HepG2 (cell line): ENCODE results near the gene C12orf43. TPM values are rescaled to one million over a fixed set of nuclear protein-coding genes. Genes with fewer than 3 reads are reported as not detected.

Experiments used
- ATAC-seq: fragments of 200-7000 bp; cut with Tn5 transposase; 3 replicates; pipeline ENCODE4 v1.9.1; 2020; ENCODE audit warnings: mild to moderate bottlenecking, moderate library complexity
- BruUV-seq: library from RNA; stranded (reverse); fragments of 400-500 nt; replicated peaks from 2 replicates; lab custom pipeline; 2021; lab: Mats Ljungman, UMichigan
- CTCF ChIA-PET: fragments of 300-600 bp; formaldehyde crosslinking; extraction: SDS; loops from one replicate; lab custom pipeline; 2021; ENCODE audit warnings: low total read pairs, inconsistent platforms, low intra/inter-chr PET ratio; lab: Yijun Ruan, JAX
- POLR2A ChIA-PET: fragments of 350-600 bp; sonication (Branson Sonifier 250); formaldehyde crosslinking; loops from one replicate; lab custom pipeline; 2020; ENCODE audit warnings: antibody characterized with exemption, inconsistent platforms; lab: Yijun Ruan, JAX
- DNase-seq: peaks from one replicate; pipeline ENCODE4 v3.0.0-alpha.2; 2015; ENCODE audit warnings: low spot score
- FAIRE-seq: peaks from 3 replicates; lab custom pipeline; 2011; peaks lifted over from hg19 to GRCh38; lab: Jason Lieb, UNC
- H2AFZ ChIP-seq: one replicate; pipeline ENCODE4 v1.6.1; 2011; ENCODE audit warnings: low read length, inconsistent platforms
- H3K27ac ChIP-seq: fragments of 300-600 bp; 3 replicates; pipeline ENCODE4 v1.8.0; 2011; ENCODE audit warnings: mixed run types, mild to moderate bottlenecking, mixed read lengths, low read length, inconsistent platforms; ENCODE audit not compliant: insufficient read depth; ENCODE audit errors: extremely low read length
- H3K27me3 ChIP-seq, 2 experiments: fragments of 200-600 bp in 1 of 2; 2 replicates in 1 of 2; 3 replicates in 1 of 2; pipeline versions ENCODE4 v1.6.0 to v1.8.0; 2011; ENCODE audit warnings: low read length in 2 of 2, mild to moderate bottlenecking in 2 of 2, moderate library complexity in 2 of 2, inconsistent platforms in 1 of 2; ENCODE audit not compliant: insufficient read depth in 2 of 2, control insufficient read depth in 1 of 2
- H3K36me3 ChIP-seq, 2 experiments: fragments of 200-600 bp in 1 of 2; replicated peaks in 1 of 2; 2 replicates in 1 of 2; 3 replicates in 1 of 2; pipeline versions ENCODE4 v1.5.1 to v1.8.0; 2011; ENCODE audit warnings: low read length in 2 of 2, inconsistent platforms in 1 of 2; ENCODE audit not compliant: insufficient read depth in 2 of 2, control insufficient read depth in 1 of 2
- H3K4me1 ChIP-seq: 2 replicates; pipeline ENCODE4 v1.5.1; 2012; ENCODE audit warnings: low read length, inconsistent platforms; ENCODE audit not compliant: insufficient read depth
- H3K4me2 ChIP-seq: 2 replicates; pipeline ENCODE4 v1.6.0; 2011; ENCODE audit warnings: low read depth, low read length, inconsistent platforms
- H3K4me3 ChIP-seq, 3 experiments: fragments of 200-600 bp in 1 of 3; sonication (generic), shearing (Covaris generic) in 1 of 3; replicated peaks in 1 of 3; 2 replicates each; pipeline ENCODE4 v1.5.1; 2011 to 2016; ENCODE audit warnings: low read length in 3 of 3, inconsistent platforms in 2 of 3, low read depth in 2 of 3, mild to moderate bottlenecking in 2 of 3, control low read depth in 1 of 3, mixed read lengths in 1 of 3; ENCODE audit not compliant: insufficient read depth in 1 of 3
- H3K79me2 ChIP-seq: one replicate; pipeline ENCODE4 v1.6.1; 2011; ENCODE audit warnings: low read length, inconsistent platforms; ENCODE audit not compliant: insufficient read depth
- H3K9ac ChIP-seq: 2 replicates; pipeline ENCODE4 v1.6.0; 2011; ENCODE audit warnings: mild to moderate bottlenecking, low read depth, low read length, inconsistent platforms; ENCODE audit not compliant: insufficient read depth
- H3K9me3 ChIP-seq: 2 replicates; pipeline ENCODE4 v1.5.1; 2012; ENCODE audit warnings: mild to moderate bottlenecking, low read length
- H4K20me1 ChIP-seq: 2 replicates; pipeline ENCODE4 v1.6.0; 2011; ENCODE audit warnings: inconsistent platforms, mild to moderate bottlenecking, low read length, moderate library complexity; ENCODE audit not compliant: insufficient read depth
- ADNP ChIP-seq: sonication (generic); formaldehyde crosslinking; IDR thresholded peaks from 2 replicates; pipeline ENCODE4 v1.4.0; 2020; ENCODE audit warnings: missing genetic modification reagents
- NR2F1 ChIP-seq, 2 experiments: fragments of 450-650 bp in 1 of 2; formaldehyde crosslinking in 1 of 2; IDR thresholded peaks; 2 replicates each; pipeline versions ENCODE4 v1.5.0 to v1.6.1; 2016 to 2020; ENCODE audit warnings: mild to moderate bottlenecking in 1 of 2, missing compliant biosample characterization in 1 of 2, missing genetic modification reagents in 1 of 2, moderate library complexity in 1 of 2
- PHF21A ChIP-seq: sonication (generic); formaldehyde crosslinking; IDR thresholded peaks from 2 replicates; pipeline ENCODE4 v1.5.0; 2020; ENCODE audit warnings: mild to moderate bottlenecking, missing genetic modification reagents
- SMC3 ChIP-seq: IDR thresholded peaks from 2 replicates; pipeline ENCODE4 v1.6.1; 2011; ENCODE audit warnings: low read length, improper control_type of control experiment
- SYNCRIP ChIP-seq: fragments of 200-400 bp; formaldehyde crosslinking; IDR thresholded peaks from 2 replicates; pipeline ENCODE4 v1.6.1; 2018; ENCODE audit warnings: mild to moderate bottlenecking, low read depth, low read length; ENCODE audit not compliant: insufficient read depth
- ZNF136 ChIP-seq: sonication (generic); formaldehyde crosslinking; IDR thresholded peaks from 2 replicates; pipeline ENCODE4 v1.8.1; 2022; ENCODE audit warnings: low read depth, mild to moderate bottlenecking, moderate library complexity, missing genetic modification reagents
- ZNF205 ChIP-seq: IDR thresholded peaks from 2 replicates; pipeline ENCODE4 v1.6.1; 2018; ENCODE audit warnings: missing biosample characterization, missing genetic modification reagents
- ZNF367 ChIP-seq: sonication (generic); formaldehyde crosslinking; IDR thresholded peaks from 2 replicates; pipeline ENCODE4 v1.4.0; 2020; ENCODE audit warnings: missing genetic modification reagents, borderline replicate concordance
- ZNF646 ChIP-seq: sonication (generic); formaldehyde crosslinking; IDR thresholded peaks from 2 replicates; pipeline ENCODE4 v1.9.0; 2021; ENCODE audit warnings: mild to moderate bottlenecking, missing genetic modification reagents
- ZSCAN25 ChIP-seq: sonication (generic); formaldehyde crosslinking; IDR thresholded peaks from 2 replicates; pipeline ENCODE4 v1.8.0; 2022; ENCODE audit warnings: mild to moderate bottlenecking, missing genetic modification reagents
- WGBS: methylation state at CpG from one replicate; pipeline ENCODE4 v1.1.6; 2017; ENCODE audit warnings: low lambda C conversion rate; 5-methylcytosine and 5-hydroxymethylcytosine counted together
- in situ Hi-C: cut with HindIII; loops from 2 replicates; pipeline ENCODE4 v1.10.0; 2017; ENCODE audit warnings: low pct_unique_long_range_greater_than_20kb; ENCODE audit not compliant: extremely low pct_ligation_motif_present
- intact Hi-C: fragments of 100-400 bp; cut with micrococcal nuclease; formaldehyde crosslinking; loops from one replicate; pipeline ENCODE4 v1.10.0; 2022; ENCODE audit not compliant: unreplicated experiment
- polyA plus RNA-seq, 8 experiments: library from polyadenylated mRNA; depleted of rRNA in 3 of 8; stranded (reverse) in 7 of 8; unstranded in 1 of 8; fragments of >200 nt; fragmentation: Illumina TruSeq in 4 of 8; extraction: Trizol in 4 of 8; gene quantifications; 2 replicates each; pipeline versions ENCODE4 v1.2.1 to v1.2.3, GENCODE V29; 2011 to 2016; ENCODE audit warnings: low read depth in 4 of 8, missing spikeins in 1 of 8, mixed read lengths in 1 of 8; ENCODE audit not compliant: insufficient read depth in 1 of 8
- total RNA-seq, 5 experiments: library from RNA; depleted of rRNA; stranded (reverse); fragments of >200 nt; fragmentation: Illumina TruSeq; extraction: Trizol; gene quantifications; 2 replicates each; pipeline ENCODE4 v1.2.3, GENCODE V29; 2016; ENCODE audit warnings: low read depth in 1 of 5
- TF ChIP-seq, protein P1 (sequence below): sonication (generic); formaldehyde crosslinking; IDR thresholded peaks from 2 replicates; pipeline ENCODE4 v1.5.0; 2020; ENCODE audit warnings: missing genetic modification reagents, mild to moderate bottlenecking, borderline replicate concordance

Gene C12orf43
- total and polyA plus RNA-seq, 2 of the 13 experiments (the other 11 are each of a cell fraction or from before 2014, with no cell fraction given) = 7.9 to 11.1 TPM

GRCh38 chr12:121064116-121064515, 47.8 kb upstream of the C12orf43 start:
- no peak overlapping the region for H3K9ac ChIP-seq
- no peaks in the 10 kb centered on the region for H3K36me3 ChIP-seq
- no peak for ATAC-seq
- no TSS peak for BruUV-seq
- 93% methylated on average over 1 of the region's 1 CpG for WGBS
- no peak for FAIRE-seq
- no peak overlapping the region for H3K4me2 ChIP-seq
- H3K9me3 ChIP-seq = no peaks in the 10 kb centered on the region
- DNase-seq = no peak
- in situ Hi-C loops = loop anchor here (5.0 kb wide), 1 partner anchor 33 kb away; no protein-coding TSS in a partner anchor
- intact Hi-C loops = loop anchor here (5.0 kb wide), 1 partner anchor 168 kb away; no protein-coding TSS in a partner anchor
- no peak for TF ChIP-seq NR2F1 (CRISPR knock-in tag; IDR thresholded peaks at IDR 0.05)
- no peak for TF ChIP-seq PHF21A (CRISPR knock-in tag)
- TF ChIP-seq ZNF136 (CRISPR knock-in tag) = no peak
- no peak for TF ChIP-seq SYNCRIP
- no peak for TF ChIP-seq ADNP (CRISPR knock-in tag)
- TF ChIP-seq SMC3 = no peak
- TF ChIP-seq ZNF646 (CRISPR knock-in tag) = no peak
- no peak for TF ChIP-seq ZSCAN25
- no peak for TF ChIP-seq ZNF205 (CRISPR knock-in tag)
- TF ChIP-seq, protein P1, sequence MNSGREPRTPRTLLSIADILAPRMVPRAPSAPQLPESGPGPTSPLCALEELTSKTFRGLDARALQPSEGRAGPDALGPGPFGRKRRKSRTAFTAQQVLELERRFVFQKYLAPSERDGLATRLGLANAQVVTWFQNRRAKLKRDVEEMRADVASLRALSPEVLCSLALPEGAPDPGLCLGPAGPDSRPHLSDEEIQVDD = no peak
- TF ChIP-seq ZNF367 (CRISPR knock-in tag) = no peak
- TF ChIP-seq, all 625 proteins: peak for 0
- no peak overlapping the region for H2AFZ ChIP-seq
- no peak overlapping the region for H3K4me3 ChIP-seq
- ChIA-PET CTCF (no interaction called here), POLR2A (no interaction called here)
- H3K79me2 ChIP-seq = no peaks in the 10 kb centered on the region
- H3K27me3 ChIP-seq = peaks cover 0 to 10% of the 10 kb centered on the region in 2 experiments; a peak in 1 of 5 replicates
- H3K4me1 ChIP-seq = peaks cover 8% of the 10 kb centered on the region; the same call in 1 of the 2 replicates
- H4K20me1 ChIP-seq = no peaks in the 10 kb centered on the region
- H3K27ac ChIP-seq = no peak overlapping the region
